Placental pericyte (primary cell): Measurements from ENCODE around the gene MAGI1. TPM values are rescaled to one million over a fixed set of nuclear protein-coding genes. Genes with fewer than 3 reads are reported as not detected.

Source experiments
- small RNA-seq: library from RNA; depleted of rRNA; stranded (forward); fragments of <200 nt; gene quantifications from one replicate; pipeline ENCODE3, GENCODE V24; 2012; ENCODE audit warnings: low replicate concordance
- total RNA-seq: library from RNA; depleted of rRNA; stranded (reverse); fragments of >200 nt; gene quantifications from 2 replicates; pipeline ENCODE4 v1.2.3, GENCODE V29; 2012

Gene MAGI1
- 18.6 and 25.6 TPM in 2 replicates for total RNA-seq

GRCh38 chr3:66038726-66039589, at the start of gene MAGI1:
Gene MAGI1 (minus strand): TSS chr3:66038918. CDS start chr3:66038308, 610 bp downstream.

Small RNAs within 50 kb of the gene (small RNA-seq; reads per million reads assigned to genes)
- not detected for gene RF00019

Other genes with a start within 250 kb of the MAGI1 start
- 12.2 and 16.9 TPM in 2 replicates for gene SLC25A26, start 182.1 kb upstream of the MAGI1 start, total RNA-seq